ENCODE measurements around the gene ABCD1.
"Not testable (repeated sequence)": the region's sequence is repeated elsewhere in the genome, so short reads cannot be mapped to it uniquely, and the experiment has no call there.

Gene ABCD1

DNA sequence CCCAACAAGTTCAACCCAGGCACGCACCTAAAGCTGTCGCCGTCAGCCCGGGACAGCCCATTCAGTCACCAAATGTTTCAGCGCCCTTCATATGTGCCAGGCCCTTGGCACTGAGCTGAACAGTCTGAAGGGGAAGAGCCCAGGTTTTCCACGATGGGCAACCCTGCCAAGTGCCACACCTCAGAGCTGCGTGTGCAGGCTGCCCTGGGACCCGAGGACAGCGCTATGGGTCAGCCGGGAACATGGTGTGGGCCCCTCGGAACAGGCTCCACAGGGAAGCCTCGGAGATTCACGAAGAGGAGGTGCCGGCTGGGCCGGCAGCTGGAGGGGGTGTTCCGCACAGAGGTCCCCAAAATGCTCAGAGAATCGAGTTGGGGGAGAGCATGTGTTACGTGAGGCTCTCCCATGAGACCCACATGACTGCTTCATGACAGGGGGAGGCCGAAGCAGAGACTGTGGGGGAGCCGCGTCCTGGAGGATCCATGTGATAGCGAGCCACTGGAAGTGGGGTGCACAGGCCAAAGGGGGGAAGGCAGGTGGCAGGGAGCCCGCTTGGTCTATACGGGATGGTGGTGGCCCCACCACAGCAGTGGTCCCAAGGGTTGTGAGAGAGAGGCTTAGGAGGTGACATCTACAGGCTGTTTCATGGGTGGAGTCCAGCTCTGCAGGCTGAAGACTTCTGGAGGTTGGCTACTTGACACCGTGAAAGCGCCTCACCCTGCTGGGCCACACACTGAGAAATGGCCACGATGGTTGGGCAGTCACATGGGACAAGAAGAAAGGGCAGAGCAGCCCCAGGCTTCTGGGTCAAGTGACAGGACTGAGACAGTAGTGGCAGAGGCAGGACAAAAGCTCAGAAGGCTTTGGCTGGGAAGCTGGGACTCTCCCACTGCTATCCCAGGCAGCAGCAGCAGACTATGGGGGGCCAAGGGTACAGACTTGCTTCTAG is 14.7 kb upstream of the ABCD1 start:
- no peak for DNase-seq (ENCODE audit: low read depth)

DNA sequence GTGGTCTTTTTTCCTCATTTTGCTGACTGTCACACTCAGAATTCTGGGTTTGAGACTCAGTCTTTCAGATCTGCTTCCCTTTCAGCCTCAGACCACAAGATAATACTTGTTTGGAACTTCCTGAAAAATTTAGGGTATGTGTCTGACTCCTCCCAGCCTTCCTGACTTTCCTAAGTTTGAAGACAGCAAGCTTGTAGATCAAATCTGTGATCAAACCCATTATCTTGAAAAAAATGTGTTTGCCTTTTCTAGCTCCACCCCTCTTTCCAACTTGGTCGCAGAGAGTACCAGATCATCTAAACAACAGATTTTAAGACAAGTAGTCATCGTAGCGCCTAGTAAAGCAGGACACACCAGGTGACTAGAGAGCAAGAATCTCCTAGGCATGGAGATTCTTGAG is 10.4 kb upstream of the ABCD1 start:
- no peak for DNase-seq (ENCODE audit: low read depth)

DNA sequence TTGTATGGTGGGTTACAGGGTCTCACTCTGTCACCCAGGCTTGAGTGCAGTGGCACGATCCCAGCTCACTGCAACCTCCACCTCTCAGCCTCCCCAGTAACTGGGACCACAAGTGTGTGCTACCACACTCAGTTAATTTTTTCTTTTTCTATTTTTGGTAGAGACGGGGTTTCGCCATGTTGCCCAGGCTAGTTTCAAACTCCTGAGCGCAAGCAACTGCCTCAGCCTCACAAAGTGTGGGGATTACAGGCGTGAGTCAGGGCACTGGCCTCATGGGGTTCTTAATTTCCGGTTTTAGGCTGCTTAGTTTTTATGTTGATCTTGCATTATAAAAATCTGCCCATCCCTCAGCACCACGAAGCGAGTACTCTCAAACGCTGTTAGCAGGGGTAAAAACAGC is 7.2 kb upstream of the ABCD1 start:
- no peak for DNase-seq (ENCODE audit: low read depth)

DNA sequence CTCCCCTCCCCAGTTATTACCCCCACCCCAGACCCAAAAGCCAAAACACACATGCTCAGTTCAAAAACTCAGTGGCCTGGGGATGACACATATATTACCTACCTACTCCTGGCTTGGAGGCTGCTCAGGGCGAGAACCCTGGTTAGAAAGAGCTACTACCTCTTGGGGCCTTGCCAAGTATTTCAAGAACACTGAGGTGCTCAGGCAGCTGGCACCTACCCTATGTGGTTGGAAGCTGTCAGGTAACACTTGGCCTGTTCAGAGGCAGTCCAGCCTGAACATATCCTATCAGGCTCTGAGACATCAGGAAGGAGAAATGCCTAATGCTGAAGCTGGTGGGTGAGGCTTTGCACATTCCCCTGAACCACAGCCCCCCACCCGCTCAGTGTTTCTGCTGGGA is 5.4 kb upstream of the ABCD1 start:
- DNase-seq (ENCODE audit: low read depth) = no peak

DNA sequence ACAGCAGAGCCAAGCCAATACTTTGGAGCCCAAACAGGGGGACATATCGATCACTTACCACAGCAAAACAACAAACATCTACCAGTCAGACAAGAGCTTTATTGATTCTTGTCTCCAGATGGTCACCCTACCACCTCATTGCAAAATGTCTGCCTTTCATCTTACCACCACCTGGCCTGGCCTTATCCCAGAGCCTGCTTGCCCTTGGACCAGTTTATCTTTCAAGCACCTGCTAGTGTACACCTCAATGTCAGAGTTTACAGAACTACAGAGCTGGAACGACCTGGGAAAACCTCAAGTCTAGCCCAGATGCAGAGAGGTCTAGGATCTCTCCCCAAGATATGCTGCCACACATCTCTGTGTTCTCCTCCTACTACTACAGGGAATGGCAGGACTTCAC is 5.0 kb upstream of the ABCD1 start:
- DNase-seq (ENCODE audit: low read depth) = no peak

DNA sequence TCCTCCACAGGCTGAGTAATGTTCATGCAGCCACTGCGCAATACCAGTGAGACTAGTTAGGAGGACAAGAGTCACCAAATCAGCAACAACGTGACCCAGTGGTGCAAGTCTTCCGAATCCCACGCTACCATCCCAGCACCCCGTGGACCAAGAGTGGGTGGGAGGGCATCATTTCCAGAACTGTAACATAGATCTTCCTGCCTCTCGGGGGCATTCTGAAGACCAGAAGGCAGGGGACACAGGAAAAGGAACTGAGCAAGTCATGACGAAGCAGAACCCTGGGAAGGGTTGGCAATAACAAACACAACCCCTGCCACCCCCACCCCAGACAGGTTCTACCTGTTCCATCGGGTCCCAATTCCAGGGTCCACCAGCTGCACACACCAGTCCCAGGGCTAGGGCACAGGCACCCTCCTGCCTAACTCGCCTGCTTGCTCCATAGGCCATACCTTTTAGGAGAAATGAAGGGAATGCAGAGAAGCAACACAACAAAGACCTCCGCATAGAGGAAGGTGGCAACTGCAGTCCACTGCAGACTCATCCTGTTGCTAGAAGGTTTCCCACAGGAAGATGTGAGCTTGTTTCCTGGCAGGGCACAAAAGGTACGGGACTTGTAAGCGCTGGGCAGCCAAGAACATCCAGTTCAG is 1.8 kb upstream of the ABCD1 start:
- no peak for DNase-seq (ENCODE audit: low read depth)

DNA sequence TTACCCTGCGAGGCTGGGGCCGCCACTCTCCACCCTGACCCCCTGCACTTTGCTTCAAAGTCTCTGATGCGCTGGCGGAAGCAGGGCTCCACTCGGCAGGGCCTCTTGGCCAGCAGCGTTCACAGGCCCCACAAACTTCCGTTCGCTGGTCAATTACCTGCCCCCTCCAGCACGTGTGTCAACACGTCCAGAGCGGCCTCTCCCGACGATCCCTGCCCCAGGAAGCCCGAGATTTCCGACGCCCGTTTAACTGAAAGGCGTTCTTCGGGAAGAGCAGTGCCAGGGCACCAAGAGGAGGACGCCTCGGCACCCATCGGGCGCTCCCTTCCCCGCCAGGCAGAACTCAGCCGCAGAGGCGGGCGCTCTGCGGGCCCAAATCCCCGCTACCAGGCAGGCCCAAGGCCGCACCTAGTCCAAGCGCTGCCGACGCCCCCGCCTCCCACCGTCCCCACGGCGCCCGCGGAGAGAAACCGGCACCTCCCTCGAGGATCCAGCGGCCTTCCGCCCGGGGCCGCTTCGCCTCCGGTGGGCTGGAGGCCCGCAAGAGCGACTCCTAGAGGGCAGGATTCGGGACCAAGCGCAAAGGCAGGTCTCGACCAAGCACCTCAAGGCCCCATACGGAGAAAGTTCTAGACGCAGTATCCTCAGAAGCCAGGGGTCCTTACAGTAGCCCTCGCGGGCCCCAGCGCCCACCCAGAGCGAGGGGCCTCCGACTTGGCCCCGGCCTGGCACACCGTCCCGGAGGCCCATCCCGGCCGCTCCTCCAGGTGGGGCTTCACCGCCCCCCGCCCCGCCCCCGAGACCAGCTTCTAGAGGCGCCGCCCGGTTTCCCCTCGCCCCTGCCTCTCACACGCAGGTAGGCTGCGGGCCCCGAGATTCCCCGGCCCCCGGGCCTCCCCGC is 1.1 kb upstream of the ABCD1 start:
- DNase-seq (ENCODE audit: low read depth) = peak; percentile 15

DNA sequence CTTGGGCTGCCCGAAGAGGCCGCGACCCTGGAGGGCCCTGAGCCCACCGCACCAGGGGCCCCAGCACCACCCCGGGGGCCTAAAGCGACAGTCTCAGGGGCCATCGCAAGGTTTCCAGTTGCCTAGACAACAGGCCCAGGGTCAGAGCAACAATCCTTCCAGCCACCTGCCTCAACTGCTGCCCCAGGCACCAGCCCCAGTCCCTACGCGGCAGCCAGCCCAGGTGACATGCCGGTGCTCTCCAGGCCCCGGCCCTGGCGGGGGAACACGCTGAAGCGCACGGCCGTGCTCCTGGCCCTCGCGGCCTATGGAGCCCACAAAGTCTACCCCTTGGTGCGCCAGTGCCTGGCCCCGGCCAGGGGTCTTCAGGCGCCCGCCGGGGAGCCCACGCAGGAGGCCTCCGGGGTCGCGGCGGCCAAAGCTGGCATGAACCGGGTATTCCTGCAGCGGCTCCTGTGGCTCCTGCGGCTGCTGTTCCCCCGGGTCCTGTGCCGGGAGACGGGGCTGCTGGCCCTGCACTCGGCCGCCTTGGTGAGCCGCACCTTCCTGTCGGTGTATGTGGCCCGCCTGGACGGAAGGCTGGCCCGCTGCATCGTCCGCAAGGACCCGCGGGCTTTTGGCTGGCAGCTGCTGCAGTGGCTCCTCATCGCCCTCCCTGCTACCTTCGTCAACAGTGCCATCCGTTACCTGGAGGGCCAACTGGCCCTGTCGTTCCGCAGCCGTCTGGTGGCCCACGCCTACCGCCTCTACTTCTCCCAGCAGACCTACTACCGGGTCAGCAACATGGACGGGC is 579 bp downstream of the ABCD1 start:
- no peak for DNase-seq (ENCODE audit: low read depth)

DNA sequence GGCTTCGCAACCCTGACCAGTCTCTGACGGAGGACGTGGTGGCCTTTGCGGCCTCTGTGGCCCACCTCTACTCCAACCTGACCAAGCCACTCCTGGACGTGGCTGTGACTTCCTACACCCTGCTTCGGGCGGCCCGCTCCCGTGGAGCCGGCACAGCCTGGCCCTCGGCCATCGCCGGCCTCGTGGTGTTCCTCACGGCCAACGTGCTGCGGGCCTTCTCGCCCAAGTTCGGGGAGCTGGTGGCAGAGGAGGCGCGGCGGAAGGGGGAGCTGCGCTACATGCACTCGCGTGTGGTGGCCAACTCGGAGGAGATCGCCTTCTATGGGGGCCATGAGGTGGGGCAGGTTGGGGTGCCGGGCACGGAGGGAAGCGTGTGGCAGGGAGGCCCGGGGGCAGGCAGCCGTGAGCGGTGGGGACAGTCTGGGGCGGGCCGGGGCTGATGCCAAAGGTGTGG is 1.2 kb downstream of the ABCD1 start:
- DNase-seq (ENCODE audit: low read depth) = no peak

DNA sequence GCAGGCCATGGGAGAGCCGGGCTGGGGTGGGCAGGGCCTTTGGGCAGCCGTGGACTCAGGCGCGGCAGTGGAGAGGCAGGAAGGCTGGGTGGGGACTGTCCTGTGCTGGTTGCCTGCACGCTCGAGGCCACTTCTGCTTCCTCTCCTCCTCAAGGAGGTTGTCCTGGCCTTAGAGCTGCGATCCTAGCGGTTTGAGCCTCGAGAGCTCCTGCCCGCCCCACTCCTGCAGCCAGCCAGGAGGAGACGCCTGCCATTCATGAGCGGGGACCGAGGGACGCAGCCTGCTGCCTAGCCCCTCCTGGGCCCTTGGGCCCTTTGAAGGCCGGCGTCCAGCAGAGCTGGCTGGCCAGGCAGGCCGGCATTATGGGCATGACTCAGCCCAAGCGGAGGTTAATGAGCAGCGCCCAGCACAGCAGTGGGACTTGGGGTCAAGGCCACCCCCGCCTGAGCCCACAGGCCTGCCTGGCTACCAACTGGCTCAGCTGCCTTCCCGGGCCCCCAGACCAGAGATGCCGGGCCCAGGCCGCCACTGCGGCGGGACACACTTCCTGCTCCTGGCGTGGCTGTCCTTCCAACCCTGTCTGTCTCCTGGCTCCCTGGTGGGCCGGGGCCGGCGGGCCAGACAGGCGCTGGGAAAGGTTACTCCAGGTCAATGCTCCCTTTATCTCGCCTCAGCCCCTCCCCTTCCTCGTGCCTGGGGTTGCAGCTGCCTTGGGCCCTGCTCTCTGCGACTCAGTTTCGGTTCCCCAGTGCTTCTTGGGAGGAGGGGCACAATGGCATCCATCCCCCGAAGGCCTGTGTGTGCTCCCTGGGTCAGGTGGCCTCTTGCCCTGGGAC is 1.8 kb downstream of the ABCD1 start:
- no peak for DNase-seq (ENCODE audit: low read depth)

DNA sequence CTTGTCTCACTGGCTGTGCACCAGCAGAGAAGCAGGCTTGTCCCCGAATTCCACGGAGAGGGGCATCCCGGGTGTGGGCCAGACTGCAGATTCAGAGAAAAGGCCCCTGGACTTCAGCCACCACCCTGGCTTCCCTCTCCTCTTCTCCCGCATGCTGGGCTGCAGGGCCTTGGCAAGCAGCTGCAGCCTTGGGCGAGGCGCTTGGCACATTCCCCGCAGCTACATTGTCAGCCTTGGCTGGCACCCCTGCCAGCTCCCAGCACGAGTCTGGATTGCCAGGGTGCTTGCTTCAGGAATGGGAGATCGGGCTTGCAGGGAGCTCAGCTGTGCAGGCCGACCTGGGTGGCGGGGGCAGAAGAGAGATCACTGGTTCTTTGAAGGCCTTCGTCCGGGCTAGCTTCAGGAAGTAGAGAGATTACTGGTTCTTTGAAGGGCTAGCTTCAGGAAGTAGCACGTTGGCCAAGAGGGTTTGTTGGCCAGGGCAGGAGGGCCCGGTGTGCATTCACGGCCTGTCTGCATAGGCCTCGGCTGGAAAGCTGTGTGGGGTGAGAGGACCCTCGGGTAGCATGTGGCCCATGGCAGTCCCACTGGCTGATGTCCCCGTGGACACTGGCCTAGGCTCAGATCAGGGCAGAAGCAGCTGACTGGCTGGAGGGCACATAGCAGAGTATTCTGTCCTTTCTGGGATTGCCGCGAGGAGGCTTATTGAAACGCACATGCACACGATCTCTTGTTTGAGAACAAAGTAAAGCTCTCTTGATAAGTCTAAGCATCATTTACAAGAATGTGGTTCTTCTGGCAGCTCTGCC is 2.7 kb downstream of the ABCD1 start:
- no peak for DNase-seq (ENCODE audit: low read depth)

DNA sequence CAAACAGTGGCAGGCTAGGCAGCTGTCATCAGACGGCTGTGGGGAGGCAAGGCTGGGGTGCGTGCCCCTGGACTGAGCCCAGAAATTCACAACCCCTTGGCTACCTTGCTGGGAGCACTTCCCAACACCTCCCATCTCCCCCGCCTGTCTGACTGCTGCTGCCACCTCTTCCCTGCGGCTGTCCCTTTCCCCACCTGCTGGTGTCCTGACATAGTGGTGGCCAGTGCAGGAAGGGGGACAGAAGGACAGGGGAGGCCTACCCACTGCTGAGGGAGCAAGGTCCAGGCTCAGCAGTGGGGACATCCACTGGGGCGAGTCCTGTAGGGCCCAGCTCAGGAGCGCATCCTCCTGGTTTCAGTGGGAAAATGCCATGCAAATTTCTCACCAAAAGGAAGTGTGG is 3.4 kb downstream of the ABCD1 start:
- DNase-seq (ENCODE audit: low read depth) = no peak

DNA sequence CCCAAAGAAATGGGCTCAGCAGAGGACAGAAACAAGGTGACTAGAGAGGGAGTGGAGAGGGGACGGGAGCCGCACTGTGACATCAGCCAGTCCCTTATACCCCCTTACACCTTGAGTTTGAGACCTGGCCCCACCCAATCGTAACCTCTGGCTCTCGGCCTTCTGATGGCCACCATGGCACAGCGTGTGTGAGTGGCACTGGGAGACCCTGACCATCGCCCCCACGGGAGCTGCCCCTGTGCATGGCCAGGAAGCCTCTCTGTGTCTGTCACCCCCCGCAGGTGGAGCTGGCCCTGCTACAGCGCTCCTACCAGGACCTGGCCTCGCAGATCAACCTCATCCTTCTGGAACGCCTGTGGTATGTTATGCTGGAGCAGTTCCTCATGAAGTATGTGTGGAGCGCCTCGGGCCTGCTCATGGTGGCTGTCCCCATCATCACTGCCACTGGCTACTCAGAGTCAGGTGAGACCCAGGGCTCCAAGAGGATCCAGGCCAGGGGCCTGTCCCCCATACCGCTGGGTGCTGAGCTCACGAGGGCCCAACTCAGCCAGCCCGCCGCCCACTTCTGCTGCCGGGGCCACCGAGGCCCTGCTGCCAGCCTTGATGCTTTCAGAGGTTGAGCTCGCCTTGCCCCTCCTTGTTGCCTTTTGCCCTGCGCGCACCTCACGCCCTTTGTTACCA is 4.4 kb downstream of the ABCD1 start:
- no peak for DNase-seq (ENCODE audit: low read depth)

DNA sequence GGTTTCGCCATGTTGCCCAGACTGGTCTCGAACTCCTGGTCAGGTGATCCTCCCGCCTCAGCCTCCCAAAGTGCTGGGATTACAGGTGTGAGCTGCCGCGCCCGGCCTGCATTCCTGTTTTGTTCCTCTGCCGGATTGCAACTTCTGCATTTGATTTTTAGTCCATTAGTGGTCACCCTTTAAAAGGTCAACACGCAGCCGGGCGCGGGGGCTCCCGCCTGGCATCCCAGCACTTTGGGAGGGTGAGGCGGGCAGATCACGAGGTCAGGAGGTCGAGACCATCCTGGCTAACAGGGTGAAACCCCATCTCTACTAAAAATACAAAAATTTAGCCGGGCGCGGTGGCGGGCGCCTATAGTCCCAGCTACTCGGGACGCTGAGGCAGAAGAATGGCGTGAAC is 5.5 kb downstream of the ABCD1 start:
- DNase-seq (ENCODE audit: low read depth) = not testable (repeated sequence)

DNA sequence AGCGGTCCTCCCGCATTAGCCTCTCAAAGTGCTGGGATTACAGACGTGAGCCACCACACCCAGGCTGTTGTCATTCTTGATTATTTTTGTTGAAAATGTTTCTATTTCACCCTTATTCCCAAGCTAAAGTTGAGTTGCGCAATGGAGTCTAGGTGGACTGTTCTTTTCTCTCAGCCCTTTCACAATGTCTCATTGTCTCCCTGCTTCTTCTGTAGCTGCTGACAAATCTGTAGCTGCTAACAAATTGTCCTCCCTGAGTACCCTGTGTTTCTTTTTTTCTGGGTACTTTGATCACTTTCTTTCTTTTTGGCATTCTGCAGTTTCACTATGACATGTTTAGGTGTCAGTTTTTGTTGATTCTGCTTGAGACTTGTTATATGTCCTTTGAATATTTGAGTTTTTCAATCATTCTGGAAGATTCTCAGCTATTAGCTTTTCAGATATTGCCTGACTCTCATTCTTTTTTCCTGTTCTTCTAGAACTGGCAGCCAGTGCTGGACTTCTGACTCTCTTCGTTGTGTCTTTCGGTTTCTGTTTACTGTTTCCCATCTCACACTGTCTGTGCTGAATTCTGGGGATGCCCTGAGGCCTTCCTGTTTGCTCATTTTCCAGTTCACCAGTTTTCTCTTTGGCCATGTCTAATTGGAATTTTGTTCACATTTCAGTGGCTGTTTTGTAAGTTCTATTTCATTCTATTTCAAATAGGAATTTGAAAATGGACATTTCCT is 6.6 kb downstream of the ABCD1 start:
- DNase-seq (ENCODE audit: low read depth) = no peak

DNA sequence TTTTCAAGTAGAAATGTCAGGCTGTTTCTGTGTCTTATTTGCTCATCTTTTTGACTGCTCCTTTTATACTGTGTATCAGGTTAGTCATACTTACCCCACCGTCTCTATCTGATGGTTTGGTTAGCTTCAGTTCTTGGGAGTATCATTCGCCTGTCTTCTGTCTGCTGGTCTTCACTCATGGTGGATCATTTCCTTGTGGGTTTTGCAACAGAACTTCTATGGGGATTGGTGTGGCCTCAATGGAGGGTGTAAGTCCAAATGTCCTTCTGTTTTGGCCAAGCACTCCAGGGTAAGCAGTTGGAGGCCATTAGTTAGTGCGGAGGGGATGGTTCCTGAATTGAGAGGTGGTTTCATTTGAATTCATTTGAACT is 7.2 kb downstream of the ABCD1 start:
- DNase-seq (ENCODE audit: low read depth) = no peak

DNA sequence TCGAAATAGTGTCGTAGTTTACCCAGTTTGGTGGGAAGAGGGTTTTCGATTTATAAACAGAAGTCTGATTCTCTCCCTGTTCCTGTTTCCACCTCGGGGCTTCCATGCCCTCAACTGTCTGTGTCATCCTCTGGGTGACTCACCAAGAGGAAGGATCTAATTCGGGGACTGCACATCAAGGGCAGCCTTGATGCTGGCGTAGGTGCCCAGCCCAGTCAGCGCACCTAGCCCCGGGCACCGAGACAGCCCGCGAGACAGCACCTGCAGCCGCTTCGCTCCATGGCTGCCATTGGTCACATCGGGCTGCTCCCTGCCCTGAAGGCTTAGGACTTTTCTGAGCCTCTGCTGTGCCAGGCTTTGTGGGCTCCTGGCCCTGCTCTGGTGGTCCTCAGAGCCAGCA is 7.7 kb downstream of the ABCD1 start:
- no peak for DNase-seq (ENCODE audit: low read depth)

DNA sequence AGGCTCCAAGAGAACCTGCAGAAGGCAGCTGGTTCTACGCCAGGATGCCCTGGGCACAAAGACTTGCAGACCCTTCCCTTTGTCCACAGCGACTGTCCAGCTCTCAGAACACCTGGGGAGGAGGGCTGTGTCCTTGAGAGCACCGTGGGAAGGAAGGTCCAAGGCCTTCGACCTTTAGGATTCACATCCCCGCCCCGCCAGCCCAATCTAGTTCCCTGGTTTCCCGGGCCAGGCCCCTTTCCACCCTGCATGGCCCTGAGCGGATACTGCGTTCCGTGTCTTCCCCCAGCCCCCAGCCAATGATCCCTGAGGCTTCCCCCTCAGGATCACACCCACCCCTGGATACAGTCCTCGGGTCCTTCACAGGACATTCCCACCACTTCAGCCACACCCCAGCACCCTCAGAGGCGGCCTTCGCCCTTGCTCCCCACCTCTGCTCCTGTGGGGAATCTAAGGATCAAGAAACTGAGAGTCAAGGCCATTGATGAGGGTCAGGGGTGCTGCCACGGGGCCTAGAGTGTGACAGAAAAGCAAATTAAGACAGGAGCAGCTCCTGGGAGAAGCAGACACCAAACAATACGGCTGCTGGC is 9.1 kb downstream of the ABCD1 start:
- DNase-seq (ENCODE audit: low read depth) = no peak
